Liver (tissue), 9 donors: ENCODE results near the gene NAPSA. TPM values are rescaled to one million over a fixed set of nuclear protein-coding genes. Genes with fewer than 3 reads are reported as not detected.

Experiments
- DNase-seq: peaks from one replicate; pipeline ENCODE4 v3.0.0-alpha.2; 2017; ENCODE audit warnings: low spot score
- H3K27ac ChIP-seq, 2 donors: one replicate each; pipeline ENCODE4 v1.7.0; 2013; ENCODE audit warnings: inconsistent platforms in 2 of 2, low read length in 2 of 2, control low read depth in 1 of 2, low read depth in 1 of 2, mild to moderate bottlenecking in 1 of 2
- H3K27me3 ChIP-seq, 4 donors: one replicate each; pipeline versions ENCODE4 v1.6.1 to v1.7.0; 2013; ENCODE audit warnings: low read length in 3 of 4, inconsistent platforms in 1 of 4, mild to moderate bottlenecking in 1 of 4, moderate library complexity in 1 of 4; ENCODE audit not compliant: control insufficient read depth in 4 of 4, insufficient read depth in 4 of 4
- H3K36me3 ChIP-seq, 4 donors: one replicate each; pipeline versions ENCODE4 v1.6.1 to v1.7.0; 2013; ENCODE audit warnings: low read length in 3 of 4, mild to moderate bottlenecking in 3 of 4, low read depth in 1 of 4, moderate library complexity in 1 of 4; ENCODE audit not compliant: control insufficient read depth in 4 of 4, insufficient read depth in 3 of 4
- H3K4me1 ChIP-seq, 4 donors: one replicate each; pipeline versions ENCODE4 v1.6.1 to v1.7.0; 2013; ENCODE audit warnings: low read length in 3 of 4, mild to moderate bottlenecking in 3 of 4, moderate library complexity in 1 of 4; ENCODE audit not compliant: control insufficient read depth in 4 of 4, insufficient read depth in 4 of 4
- H3K4me3 ChIP-seq, 3 donors: one replicate each; pipeline versions ENCODE4 v1.6.1 to v1.7.0; 2013; ENCODE audit warnings: low read length in 3 of 3, control low read depth in 1 of 3, low read depth in 1 of 3, mild to moderate bottlenecking in 1 of 3
- H3K9ac ChIP-seq, 2 donors: one replicate each; pipeline ENCODE4 v1.7.0; 2013; ENCODE audit warnings: low read length in 2 of 2, mild to moderate bottlenecking in 2 of 2, moderate library complexity in 2 of 2, control low read depth in 1 of 2, low read depth in 1 of 2
- H3K9me3 ChIP-seq, 4 donors: one replicate each; pipeline versions ENCODE4 v1.6.1 to v1.7.0; 2013; ENCODE audit warnings: low read length in 3 of 4; ENCODE audit not compliant: control insufficient read depth in 4 of 4
- EGR1 ChIP-seq, 2 donors: IDR thresholded peaks; 2 replicates each; pipeline ENCODE4 v1.6.1; 2016 to 2018; ENCODE audit warnings: antibody characterized with exemption in 2 of 2, low read depth in 2 of 2
- FOXA1 ChIP-seq: IDR thresholded peaks from 2 replicates; pipeline ENCODE4 v1.6.1; 2016; ENCODE audit warnings: antibody characterized with exemption
- FOXA2 ChIP-seq: IDR thresholded peaks from 2 replicates; pipeline ENCODE4 v1.6.1; 2016; ENCODE audit warnings: antibody characterized with exemption
- HNF4A ChIP-seq, 2 donors: conservative IDR thresholded peaks; 2 replicates each; pipeline ENCODE4 v1.6.1; 2016; ENCODE audit warnings: antibody characterized with exemption in 2 of 2, mild to moderate bottlenecking in 2 of 2
- HNF4G ChIP-seq: IDR thresholded peaks from 2 replicates; pipeline ENCODE4 v1.6.1; 2016; ENCODE audit warnings: antibody characterized with exemption
- NR2F2 ChIP-seq: IDR thresholded peaks from 2 replicates; pipeline ENCODE4 v1.6.1; 2016; ENCODE audit warnings: antibody characterized with exemption
- RAD21 ChIP-seq, 2 donors: IDR thresholded peaks; 2 replicates each; pipeline ENCODE4 v1.6.1; 2016; ENCODE audit warnings: antibody characterized with exemption in 2 of 2, mild to moderate bottlenecking in 2 of 2
- RXRA ChIP-seq, 2 donors: IDR thresholded peaks; 2 replicates each; pipeline ENCODE4 v1.6.1; 2017 to 2018; ENCODE audit warnings: antibody characterized with exemption in 2 of 2, mild to moderate bottlenecking in 1 of 2
- YY1 ChIP-seq: IDR thresholded peaks from 2 replicates; pipeline ENCODE4 v1.6.1; 2016; ENCODE audit warnings: antibody characterized with exemption, mild to moderate bottlenecking
- WGBS: extraction: QIAGEN DNeasy Blood & Tissue Kit; methylation state at CpG from one replicate; pipeline ENCODE4 v1.1.7; 2013; 5-methylcytosine and 5-hydroxymethylcytosine counted together
- polyA plus RNA-seq, 2 donors: library from polyadenylated mRNA; stranded (reverse) in 1 of 2; unstranded in 1 of 2; fragments of 200-250 nt in 1 of 2; fragments of >200 nt in 1 of 2; fragmentation: Nextera tagmentation in 1 of 2; extraction: Ambion mirVana in 1 of 2; gene quantifications; one replicate each; pipeline versions ENCODE4 v1.2.1 to v1.2.3, GENCODE V29; 2013 to 2015
- total RNA-seq, 2 donors: library from RNA; depleted of rRNA; stranded (reverse); fragments of >200 nt; gene quantifications; one replicate each; pipeline ENCODE4 v1.2.3, GENCODE V29; 2014
- TF ChIP-seq, protein P1 (sequence below): IDR thresholded peaks from 2 replicates; pipeline ENCODE4 v1.6.1; 2016; ENCODE audit warnings: antibody characterized with exemption
- TF ChIP-seq, protein P2 (sequence below): IDR thresholded peaks from 2 replicates; pipeline ENCODE4 v1.6.1; 2016; ENCODE audit warnings: antibody characterized with exemption
- TF ChIP-seq, protein P3 (sequence below): fragments of 150-350 bp; IDR thresholded peaks from 2 replicates; pipeline ENCODE4 v1.5.1; 2017; ENCODE audit warnings: improper control_type of control experiment, low read depth, low read length; ENCODE audit not compliant: missing input control
- TF ChIP-seq, protein P4 (sequence below): IDR thresholded peaks from 2 replicates; pipeline ENCODE4 v1.6.1; 2016; ENCODE audit warnings: antibody characterized with exemption
- TF ChIP-seq, protein P5 (sequence below): IDR thresholded peaks from 2 replicates; pipeline ENCODE4 v1.6.1; 2016; ENCODE audit warnings: antibody characterized with exemption, mild to moderate bottlenecking
- donor health status: healthy.
- donor health status: healthy.
- donor health status: healthy.
- donor health status: healthy.
- donor health status: healthy.

Gene NAPSA
- total and polyA plus RNA-seq, 4 donors: 0.28 to 0.74 (median 0.54) TPM

DNA sequence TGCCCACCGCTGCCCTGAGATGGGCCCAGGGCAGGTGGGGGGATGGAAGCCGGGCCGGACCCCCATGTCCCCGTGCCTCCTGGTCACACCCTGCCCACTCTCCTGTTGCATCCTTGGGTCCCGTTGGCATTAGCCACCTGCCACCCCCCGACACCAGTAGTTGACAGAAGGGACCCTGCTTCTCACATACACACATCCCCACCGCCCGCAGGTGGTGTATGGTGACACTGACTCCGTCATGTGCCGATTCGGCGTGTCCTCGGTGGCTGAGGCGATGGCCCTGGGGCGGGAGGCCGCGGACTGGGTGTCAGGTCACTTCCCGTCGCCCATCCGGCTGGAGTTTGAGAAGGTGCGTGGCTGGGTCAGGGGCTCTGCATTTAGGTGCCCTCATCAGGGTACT, 48.1 kb upstream of the NAPSA start:
- H3K9me3 ChIP-seq: no peaks in the 10 kb centered on the region
- no peak for TF ChIP-seq HNF4G
- H3K4me3 ChIP-seq: no peak overlapping the region
- no peak overlapping the region for H3K9ac ChIP-seq
- peaks cover 0 to 3% (median 0%) of the 10 kb centered on the region in 4 donors for H3K27me3 ChIP-seq
- peaks cover 0 to 4% (median 1%) of the 10 kb centered on the region in 4 donors for H3K36me3 ChIP-seq
- peak; percentile 30 for DNase-seq
- H3K4me1 ChIP-seq: no peaks in the 10 kb centered on the region
- H3K27ac ChIP-seq: no peak overlapping the region
- WGBS: 95% methylated on average over 21 of the region's 21 CpGs

DNA sequence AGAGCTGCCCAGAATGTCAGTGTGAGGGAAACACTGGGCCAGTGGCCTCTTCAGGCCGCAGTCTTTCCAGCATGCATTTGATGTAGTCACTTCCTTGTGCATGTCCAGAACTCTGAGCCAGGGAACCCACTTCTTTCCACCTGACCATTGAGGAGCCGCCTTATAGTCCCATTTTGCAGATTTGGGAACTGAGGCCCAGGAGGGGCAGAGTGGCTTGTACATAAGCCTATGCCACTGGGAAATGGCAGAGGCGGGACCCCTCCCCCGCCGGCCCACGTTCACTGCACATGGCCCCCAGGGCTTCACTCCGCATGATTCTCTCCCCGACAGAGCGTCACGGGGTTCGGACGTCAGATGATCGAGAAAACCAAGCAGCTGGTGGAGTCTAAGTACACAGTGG, 47.7 kb upstream of the NAPSA start:
- Histone ChIP-seq H3K27ac (no peak overlapping the region), H3K9ac (no peak overlapping the region), H3K27me3 (peaks cover 0 to 3% (median 0%) of the 10 kb centered on the region in 4 donors), H3K9me3 (no peaks in the 10 kb centered on the region), H3K36me3 (peaks cover 0 to 4% (median 1%) of the 10 kb centered on the region in 4 donors), H3K4me3 (no peak overlapping the region), H3K4me1 (no peaks in the 10 kb centered on the region)
- TF ChIP-seq, protein P1, sequence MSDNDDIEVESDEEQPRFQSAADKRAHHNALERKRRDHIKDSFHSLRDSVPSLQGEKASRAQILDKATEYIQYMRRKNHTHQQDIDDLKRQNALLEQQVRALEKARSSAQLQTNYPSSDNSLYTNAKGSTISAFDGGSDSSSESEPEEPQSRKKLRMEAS: no peak
- TF ChIP-seq EGR1 (IDR thresholded peaks at IDR 0.05; ENCODE audit: low read depth in 2 of 2) (no peak), FOXA2 (no peak), FOXA1 (no peak), YY1 (no peak), RAD21 (IDR thresholded peaks at IDR 0.05) (no peak), RXRA (IDR thresholded peaks at IDR 0.05) (no peak), HNF4A (conservative IDR thresholded peaks at IDR 0.05) (no peak), NR2F2 (no peak), HNF4G (no peak)
- TF ChIP-seq, protein P2, sequence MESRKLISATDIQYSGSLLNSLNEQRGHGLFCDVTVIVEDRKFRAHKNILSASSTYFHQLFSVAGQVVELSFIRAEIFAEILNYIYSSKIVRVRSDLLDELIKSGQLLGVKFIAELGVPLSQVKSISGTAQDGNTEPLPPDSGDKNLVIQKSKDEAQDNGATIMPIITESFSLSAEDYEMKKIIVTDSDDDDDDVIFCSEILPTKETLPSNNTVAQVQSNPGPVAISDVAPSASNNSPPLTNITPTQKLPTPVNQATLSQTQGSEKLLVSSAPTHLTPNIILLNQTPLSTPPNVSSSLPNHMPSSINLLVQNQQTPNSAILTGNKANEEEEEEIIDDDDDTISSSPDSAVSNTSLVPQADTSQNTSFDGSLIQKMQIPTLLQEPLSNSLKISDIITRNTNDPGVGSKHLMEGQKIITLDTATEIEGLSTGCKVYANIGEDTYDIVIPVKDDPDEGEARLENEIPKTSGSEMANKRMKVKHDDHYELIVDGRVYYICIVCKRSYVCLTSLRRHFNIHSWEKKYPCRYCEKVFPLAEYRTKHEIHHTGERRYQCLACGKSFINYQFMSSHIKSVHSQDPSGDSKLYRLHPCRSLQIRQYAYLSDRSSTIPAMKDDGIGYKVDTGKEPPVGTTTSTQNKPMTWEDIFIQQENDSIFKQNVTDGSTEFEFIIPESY: no peak
- TF ChIP-seq, protein P3, sequence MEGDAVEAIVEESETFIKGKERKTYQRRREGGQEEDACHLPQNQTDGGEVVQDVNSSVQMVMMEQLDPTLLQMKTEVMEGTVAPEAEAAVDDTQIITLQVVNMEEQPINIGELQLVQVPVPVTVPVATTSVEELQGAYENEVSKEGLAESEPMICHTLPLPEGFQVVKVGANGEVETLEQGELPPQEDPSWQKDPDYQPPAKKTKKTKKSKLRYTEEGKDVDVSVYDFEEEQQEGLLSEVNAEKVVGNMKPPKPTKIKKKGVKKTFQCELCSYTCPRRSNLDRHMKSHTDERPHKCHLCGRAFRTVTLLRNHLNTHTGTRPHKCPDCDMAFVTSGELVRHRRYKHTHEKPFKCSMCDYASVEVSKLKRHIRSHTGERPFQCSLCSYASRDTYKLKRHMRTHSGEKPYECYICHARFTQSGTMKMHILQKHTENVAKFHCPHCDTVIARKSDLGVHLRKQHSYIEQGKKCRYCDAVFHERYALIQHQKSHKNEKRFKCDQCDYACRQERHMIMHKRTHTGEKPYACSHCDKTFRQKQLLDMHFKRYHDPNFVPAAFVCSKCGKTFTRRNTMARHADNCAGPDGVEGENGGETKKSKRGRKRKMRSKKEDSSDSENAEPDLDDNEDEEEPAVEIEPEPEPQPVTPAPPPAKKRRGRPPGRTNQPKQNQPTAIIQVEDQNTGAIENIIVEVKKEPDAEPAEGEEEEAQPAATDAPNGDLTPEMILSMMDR: no peak
- TF ChIP-seq, protein P4, sequence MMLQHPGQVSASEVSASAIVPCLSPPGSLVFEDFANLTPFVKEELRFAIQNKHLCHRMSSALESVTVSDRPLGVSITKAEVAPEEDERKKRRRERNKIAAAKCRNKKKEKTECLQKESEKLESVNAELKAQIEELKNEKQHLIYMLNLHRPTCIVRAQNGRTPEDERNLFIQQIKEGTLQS: no peak
- TF ChIP-seq, protein P5, sequence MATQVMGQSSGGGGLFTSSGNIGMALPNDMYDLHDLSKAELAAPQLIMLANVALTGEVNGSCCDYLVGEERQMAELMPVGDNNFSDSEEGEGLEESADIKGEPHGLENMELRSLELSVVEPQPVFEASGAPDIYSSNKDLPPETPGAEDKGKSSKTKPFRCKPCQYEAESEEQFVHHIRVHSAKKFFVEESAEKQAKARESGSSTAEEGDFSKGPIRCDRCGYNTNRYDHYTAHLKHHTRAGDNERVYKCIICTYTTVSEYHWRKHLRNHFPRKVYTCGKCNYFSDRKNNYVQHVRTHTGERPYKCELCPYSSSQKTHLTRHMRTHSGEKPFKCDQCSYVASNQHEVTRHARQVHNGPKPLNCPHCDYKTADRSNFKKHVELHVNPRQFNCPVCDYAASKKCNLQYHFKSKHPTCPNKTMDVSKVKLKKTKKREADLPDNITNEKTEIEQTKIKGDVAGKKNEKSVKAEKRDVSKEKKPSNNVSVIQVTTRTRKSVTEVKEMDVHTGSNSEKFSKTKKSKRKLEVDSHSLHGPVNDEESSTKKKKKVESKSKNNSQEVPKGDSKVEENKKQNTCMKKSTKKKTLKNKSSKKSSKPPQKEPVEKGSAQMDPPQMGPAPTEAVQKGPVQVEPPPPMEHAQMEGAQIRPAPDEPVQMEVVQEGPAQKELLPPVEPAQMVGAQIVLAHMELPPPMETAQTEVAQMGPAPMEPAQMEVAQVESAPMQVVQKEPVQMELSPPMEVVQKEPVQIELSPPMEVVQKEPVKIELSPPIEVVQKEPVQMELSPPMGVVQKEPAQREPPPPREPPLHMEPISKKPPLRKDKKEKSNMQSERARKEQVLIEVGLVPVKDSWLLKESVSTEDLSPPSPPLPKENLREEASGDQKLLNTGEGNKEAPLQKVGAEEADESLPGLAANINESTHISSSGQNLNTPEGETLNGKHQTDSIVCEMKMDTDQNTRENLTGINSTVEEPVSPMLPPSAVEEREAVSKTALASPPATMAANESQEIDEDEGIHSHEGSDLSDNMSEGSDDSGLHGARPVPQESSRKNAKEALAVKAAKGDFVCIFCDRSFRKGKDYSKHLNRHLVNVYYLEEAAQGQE: no peak
- no peak for DNase-seq
- 96% methylated on average over 13 of the region's 13 CpGs for WGBS
